ENCODE results near the gene SLC25A24. TPM values are rescaled to one million over a fixed set of nuclear protein-coding genes. Genes with fewer than 3 reads are reported as not detected.

The SLC25A24 gene
- total RNA-seq, 6 experiments from 2014 or later: 1.1 to 3.9 (median 2.5) TPM

GRCh38 chr1:108194051-108194450, 6.1 kb downstream of the SLC25A24 start:
- no peaks in the 10 kb centered on the region for H3K4me1 ChIP-seq
- TF ChIP-seq CTCF (IDR thresholded peaks at IDR 0.05) (no peak), POLR2A (IDR thresholded peaks at IDR 0.05) (no peak)
- WGBS (ENCODE audit: insufficient coverage, low coverage, low lambda C conversion rate, missing lambda C conversion rate): 55% methylated on average over 1 of the region's 1 CpG
- ATAC-seq: no peak
- H3K36me3 ChIP-seq: peaks cover 0 to 2% (median 0%) of the 10 kb centered on the region in 4 donors
- DNase-seq: no peak
- no peaks in the 10 kb centered on the region for H3K27me3 ChIP-seq
- intact Hi-C loops (cut with DNase I): no loop called here
- H3K9me3 ChIP-seq: no peaks in the 10 kb centered on the region
- no peak overlapping the region for H3K4me3 ChIP-seq
- H3K27ac ChIP-seq: no peak overlapping the region

DNA sequence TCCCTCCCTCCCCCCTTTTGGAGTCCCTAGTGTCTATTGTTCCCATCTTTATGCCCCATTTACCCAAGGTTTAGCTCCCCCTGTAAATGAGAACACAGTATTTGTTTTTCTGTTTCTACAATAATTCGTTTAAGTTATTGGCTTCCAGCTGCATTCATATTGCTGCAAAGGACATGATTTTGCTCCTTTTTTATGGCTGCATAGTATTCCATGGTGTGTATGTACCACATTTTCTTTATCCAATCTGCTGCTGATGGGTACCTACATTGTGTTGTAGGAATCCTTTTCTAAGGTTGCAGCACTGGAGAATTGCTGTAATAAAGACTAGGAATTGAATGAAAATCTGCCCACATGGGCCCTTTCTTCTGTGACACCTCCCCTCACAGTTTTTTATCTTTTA, 6.8 kb downstream of the SLC25A24 start:
- TF ChIP-seq POLR2A (IDR thresholded peaks at IDR 0.05): no peak
- TF ChIP-seq CTCF (IDR thresholded peaks at IDR 0.05): no peak
- Histone ChIP-seq H3K27ac (no peak overlapping the region), H3K27me3 (no peaks in the 10 kb centered on the region), H3K9me3 (no peaks in the 10 kb centered on the region), H3K4me3 (no peak overlapping the region), H3K36me3 (peaks cover 0 to 2% (median 0%) of the 10 kb centered on the region in 4 donors), H3K4me1 (no peaks in the 10 kb centered on the region)
- ATAC-seq: no peak
- 46% methylated on average over 1 of the region's 1 CpG for WGBS (ENCODE audit: insufficient coverage, low coverage, low lambda C conversion rate, missing lambda C conversion rate)
- DNase-seq: no peak
- intact Hi-C loops (cut with DNase I): no loop called here

- no peak for DNase-seq
These were observed 7.6 kb downstream of the SLC25A24 start for GRCh38 chr1:108192581-108192980.

GRCh38 chr1:108190686-108191416, 9.3 kb downstream of the SLC25A24 start:
- Histone ChIP-seq H3K27me3 (no peaks in the 10 kb centered on the region), H3K4me3 (no peak overlapping the region), H3K27ac (no peak overlapping the region), H3K4me1 (no peaks in the 10 kb centered on the region), H3K9me3 (no peaks in the 10 kb centered on the region), H3K36me3 (peaks cover 0 to 2% (median 0%) of the 10 kb centered on the region in 4 donors)
- ATAC-seq (no peak), DNase-seq (no peak)
- TF ChIP-seq CTCF (IDR thresholded peaks at IDR 0.05): no peak
- no peak for TF ChIP-seq POLR2A (IDR thresholded peaks at IDR 0.05)
- intact Hi-C loops (cut with DNase I): no loop called here
- WGBS (ENCODE audit: insufficient coverage, low coverage, low lambda C conversion rate, missing lambda C conversion rate): 55% methylated on average over 5 of the region's 5 CpGs

More at GRCh38 chr1:108192581-108192980, 7.6 kb downstream of the SLC25A24 start:
- TF ChIP-seq POLR2A (IDR thresholded peaks at IDR 0.05): no peak
- TF ChIP-seq CTCF (IDR thresholded peaks at IDR 0.05): no peak
- H3K4me1 ChIP-seq: no peaks in the 10 kb centered on the region
- no peak overlapping the region for H3K27ac ChIP-seq
- intact Hi-C loops (cut with DNase I): no loop called here
- ATAC-seq: no peak
- no peaks in the 10 kb centered on the region for H3K27me3 ChIP-seq
- no peak overlapping the region for H3K4me3 ChIP-seq
- no peaks in the 10 kb centered on the region for H3K9me3 ChIP-seq
- peaks cover 0 to 2% (median 0%) of the 10 kb centered on the region in 4 donors for H3K36me3 ChIP-seq
- WGBS (ENCODE audit: insufficient coverage, low coverage, low lambda C conversion rate, missing lambda C conversion rate): 68% methylated on average over 8 of the region's 28 CpGs

All from right lobe of liver (tissue), 6 donors.